Measurements from ENCODE around the gene TGFBI.

Gene TGFBI

DNA sequence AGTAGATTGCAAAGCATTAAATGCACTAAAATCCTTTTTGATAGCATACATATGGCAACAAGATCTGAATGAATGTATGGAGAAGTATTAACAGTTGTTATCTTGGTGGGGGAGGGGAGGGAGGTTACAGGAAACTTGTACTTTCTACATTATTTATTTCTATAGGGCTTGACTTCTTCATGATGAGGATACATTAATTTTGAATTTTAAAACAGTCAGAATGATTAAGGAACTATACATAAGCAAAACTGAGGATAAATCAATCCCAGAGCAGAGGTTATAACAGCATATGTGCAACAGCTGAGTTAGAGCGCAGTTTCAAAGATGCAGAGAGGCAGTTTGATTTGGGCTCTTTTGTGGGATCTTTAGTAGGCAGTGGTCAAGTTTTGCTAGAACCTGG is 80.0 kb downstream of the TGFBI start:
- ChIA-PET POLR2A (no interaction called here), CTCF (no interaction called here)
- no peak overlapping the region for H3K4me3 ChIP-seq (ENCODE audit: control insufficient read depth in 1 of 7, extremely low read depth in 1 of 7, insufficient read depth in 4 of 7, low read depth in 2 of 7, low read length in 6 of 7)
- no peak for DNase-seq
- no CpG with 5 or more reads among the region's 1 CpG for WGBS (ENCODE audit: insufficient coverage)
- no peaks in the 10 kb centered on the region for H3K4me1 ChIP-seq (ENCODE audit: control extremely low read depth in 1 of 4, control insufficient read depth in 4 of 4, insufficient read depth in 4 of 4, low read length in 3 of 4)
- no peaks in the 10 kb centered on the region for H3K9me3 ChIP-seq (ENCODE audit: control extremely low read depth in 1 of 5, control insufficient read depth in 4 of 5, insufficient read depth in 2 of 5, low read depth in 1 of 5, low read length in 4 of 5)
- peaks cover 0 to 6% (median 0%) of the 10 kb centered on the region in 5 experiments for H3K27me3 ChIP-seq (replicated peaks in 2 of 5; ENCODE audit: control insufficient read depth in 4 of 5, insufficient read depth in 5 of 5, low read length in 4 of 5)
- no peaks in the 10 kb centered on the region for H3K36me3 ChIP-seq (ENCODE audit: control insufficient read depth in 4 of 4, insufficient read depth in 4 of 4, low read length in 3 of 4)
- H3K27ac ChIP-seq (ENCODE audit: insufficient read depth in 1 of 2, low read depth in 1 of 2, low read length in 2 of 2, poor library complexity in 1 of 2, severe bottlenecking in 2 of 2), result no peak overlapping the region

DNA sequence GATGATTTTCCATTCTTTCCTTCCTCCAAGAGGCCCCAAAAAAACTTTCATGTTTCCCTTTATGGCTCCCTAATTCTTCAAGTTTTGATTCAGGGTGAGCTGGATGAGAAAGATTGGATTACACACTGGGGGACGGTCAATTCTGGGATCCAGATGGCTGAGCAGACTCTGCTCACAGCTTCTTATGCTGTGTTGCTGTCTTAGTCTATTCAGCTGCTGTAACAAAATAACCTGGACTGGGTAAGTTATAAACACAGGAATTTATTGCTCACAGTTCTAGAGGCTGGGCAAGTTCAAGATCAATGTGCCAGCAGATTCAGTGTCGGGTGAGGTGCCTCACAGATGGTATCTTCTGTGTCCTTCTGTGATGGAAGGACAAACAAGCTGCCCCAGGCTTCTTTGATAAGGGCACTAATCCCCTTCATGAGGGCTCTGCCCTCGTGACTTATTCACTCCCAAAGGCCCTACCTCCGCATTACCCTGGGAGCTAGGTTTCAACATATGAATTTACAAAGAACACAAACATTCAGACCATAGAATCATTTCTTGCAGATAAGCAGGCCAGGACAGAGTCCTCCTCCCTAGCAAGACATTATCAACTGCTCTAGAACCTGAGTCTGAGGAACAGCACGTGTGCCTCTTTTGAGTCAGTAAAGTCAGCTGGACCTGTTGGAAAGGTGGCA is 80.8 kb downstream of the TGFBI start:
- DNase-seq, result no peak
- Histone ChIP-seq H3K9me3 (ENCODE audit: control extremely low read depth in 1 of 5, control insufficient read depth in 4 of 5, insufficient read depth in 2 of 5, low read depth in 1 of 5, low read length in 4 of 5) (no peaks in the 10 kb centered on the region), H3K27ac (ENCODE audit: insufficient read depth in 1 of 2, low read depth in 1 of 2, low read length in 2 of 2, poor library complexity in 1 of 2, severe bottlenecking in 2 of 2) (no peak overlapping the region), H3K4me3 (ENCODE audit: control insufficient read depth in 1 of 7, extremely low read depth in 1 of 7, insufficient read depth in 4 of 7, low read depth in 2 of 7, low read length in 6 of 7) (no peak overlapping the region), H3K4me1 (ENCODE audit: control extremely low read depth in 1 of 4, control insufficient read depth in 4 of 4, insufficient read depth in 4 of 4, low read length in 3 of 4) (no peaks in the 10 kb centered on the region), H3K27me3 (replicated peaks in 2 of 5; ENCODE audit: control insufficient read depth in 4 of 5, insufficient read depth in 5 of 5, low read length in 4 of 5) (peaks cover 0 to 2% (median 0%) of the 10 kb centered on the region in 5 experiments), H3K36me3 (ENCODE audit: control insufficient read depth in 4 of 4, insufficient read depth in 4 of 4, low read length in 3 of 4) (no peaks in the 10 kb centered on the region)
- CTCF ChIA-PET, result no interaction called here
- WGBS (ENCODE audit: insufficient coverage), result 100% methylated on average over 3 of the region's 5 CpGs
- POLR2A ChIA-PET, result no interaction called here

Measured in common myeloid progenitor, CD34-positive (primary cell).